ENCODE data around the gene MYO18B.

DNA sequence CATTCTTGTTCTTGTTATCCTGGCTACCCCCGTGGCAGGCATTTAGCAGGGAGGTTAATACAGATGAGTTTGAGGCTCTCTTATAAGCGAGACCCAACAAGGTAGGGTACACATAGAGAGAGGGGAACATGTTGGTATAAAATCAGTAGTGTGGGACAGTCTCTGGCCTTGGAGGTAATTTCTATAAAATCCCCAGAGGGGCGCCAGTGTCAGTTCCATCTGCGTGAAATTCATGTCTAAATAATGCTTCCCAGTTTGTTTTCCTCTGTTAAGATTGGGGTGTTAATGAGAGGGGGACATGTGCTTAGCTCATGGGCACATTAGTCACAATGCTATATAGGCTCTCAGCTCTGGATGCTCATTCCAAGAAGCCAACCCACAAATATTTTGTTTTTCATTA is 150.7 kb downstream of the MYO18B start:
- TF ChIP-seq, protein P1, sequence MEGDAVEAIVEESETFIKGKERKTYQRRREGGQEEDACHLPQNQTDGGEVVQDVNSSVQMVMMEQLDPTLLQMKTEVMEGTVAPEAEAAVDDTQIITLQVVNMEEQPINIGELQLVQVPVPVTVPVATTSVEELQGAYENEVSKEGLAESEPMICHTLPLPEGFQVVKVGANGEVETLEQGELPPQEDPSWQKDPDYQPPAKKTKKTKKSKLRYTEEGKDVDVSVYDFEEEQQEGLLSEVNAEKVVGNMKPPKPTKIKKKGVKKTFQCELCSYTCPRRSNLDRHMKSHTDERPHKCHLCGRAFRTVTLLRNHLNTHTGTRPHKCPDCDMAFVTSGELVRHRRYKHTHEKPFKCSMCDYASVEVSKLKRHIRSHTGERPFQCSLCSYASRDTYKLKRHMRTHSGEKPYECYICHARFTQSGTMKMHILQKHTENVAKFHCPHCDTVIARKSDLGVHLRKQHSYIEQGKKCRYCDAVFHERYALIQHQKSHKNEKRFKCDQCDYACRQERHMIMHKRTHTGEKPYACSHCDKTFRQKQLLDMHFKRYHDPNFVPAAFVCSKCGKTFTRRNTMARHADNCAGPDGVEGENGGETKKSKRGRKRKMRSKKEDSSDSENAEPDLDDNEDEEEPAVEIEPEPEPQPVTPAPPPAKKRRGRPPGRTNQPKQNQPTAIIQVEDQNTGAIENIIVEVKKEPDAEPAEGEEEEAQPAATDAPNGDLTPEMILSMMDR (conservative IDR thresholded peaks at IDR 0.05), result no peak
- TF ChIP-seq ZFX (IDR thresholded peaks at IDR 0.05), result no peak

Measured in C4-2B (cell line).